CMK (cell line): Measurements from ENCODE around the gene PRKCB.

Experiments used
- DNase-seq: peaks from one replicate; pipeline ENCODE4 v3.0.0-alpha.2; 2010; ENCODE audit warnings: low read depth

PRKCB gene

GRCh38 chr16:23836404-23837311 lies 875 bp downstream of the PRKCB start:
- DNase-seq = peak; percentile 49

GRCh38 chr16:23837553-23838308 lies 1.9 kb downstream of the PRKCB start:
- no peak for DNase-seq

- DNase-seq = no peak
Measured at GRCh38 chr16:23838485-23839142, 2.8 kb downstream of the PRKCB start.

- no peak for DNase-seq
Measured at GRCh38 chr16:23840310-23840709, 4.5 kb downstream of the PRKCB start.

- no peak for DNase-seq
Measured at GRCh38 chr16:23842137-23842600, 6.4 kb downstream of the PRKCB start.

- no peak for DNase-seq
Measured at GRCh38 chr16:23843143-23843542, 7.4 kb downstream of the PRKCB start.

- no peak for DNase-seq
Measured at GRCh38 chr16:23847251-23847650, 11.5 kb downstream of the PRKCB start.

GRCh38 chr16:23847948-23848347 lies 12.2 kb downstream of the PRKCB start:
- DNase-seq = no peak

- DNase-seq = no peak
Measured at GRCh38 chr16:23848958-23849357, 13.2 kb downstream of the PRKCB start.

GRCh38 chr16:23852794-23853562 lies 17.2 kb downstream of the PRKCB start:
- DNase-seq = no peak

GRCh38 chr16:23855010-23855409 lies 19.2 kb downstream of the PRKCB start:
- DNase-seq = no peak

- no peak for DNase-seq
Measured at GRCh38 chr16:23856251-23856709, 20.5 kb downstream of the PRKCB start.

GRCh38 chr16:23857256-23857880 lies 21.6 kb downstream of the PRKCB start:
- no peak for DNase-seq

GRCh38 chr16:23857881-23858269 lies 22.1 kb downstream of the PRKCB start:
- no peak for DNase-seq

- DNase-seq = no peak
Measured at GRCh38 chr16:23858542-23858941, 22.8 kb downstream of the PRKCB start.

GRCh38 chr16:23859713-23860269 lies 24.0 kb downstream of the PRKCB start:
- DNase-seq = no peak

GRCh38 chr16:23861874-23862273 lies 26.1 kb downstream of the PRKCB start:
- DNase-seq = no peak

- no peak for DNase-seq
Measured at GRCh38 chr16:23862556-23862955, 26.8 kb downstream of the PRKCB start.

GRCh38 chr16:23863511-23864422 lies 28.0 kb downstream of the PRKCB start:
- no peak for DNase-seq

- DNase-seq = no peak
Measured at GRCh38 chr16:23865853-23866252, 30.1 kb downstream of the PRKCB start.
